Neuron (in vitro differentiated cells): ENCODE results near the gene ECPAS.
"Not testable (repeated sequence)": the region's sequence is repeated elsewhere in the genome, so short reads cannot be mapped to it uniquely, and the experiment has no call there.

Experiments
- H2AFZ ChIP-seq: one replicate; pipeline ENCODE4 v1.6.1; 2013; ENCODE audit warnings: low read depth, mild to moderate bottlenecking, inconsistent platforms, low read length, moderate library complexity
- H3K27me3 ChIP-seq: one replicate; pipeline ENCODE4 v1.6.1; 2013; ENCODE audit warnings: low read length; ENCODE audit not compliant: insufficient read depth
- H3K36me3 ChIP-seq: one replicate; pipeline ENCODE4 v1.6.1; 2013; ENCODE audit warnings: low read length; ENCODE audit not compliant: insufficient read depth
- H3K4me1 ChIP-seq: one replicate; pipeline ENCODE4 v1.6.1; 2013; ENCODE audit warnings: low read length; ENCODE audit not compliant: insufficient read depth
- H3K4me3 ChIP-seq: 2 replicates; pipeline ENCODE4 v1.5.1; 2013; ENCODE audit warnings: mild to moderate bottlenecking, low read length, moderate library complexity
- H3K9me3 ChIP-seq: one replicate; pipeline ENCODE4 v1.6.1; 2013; ENCODE audit warnings: low read length

ECPAS gene

DNA sequence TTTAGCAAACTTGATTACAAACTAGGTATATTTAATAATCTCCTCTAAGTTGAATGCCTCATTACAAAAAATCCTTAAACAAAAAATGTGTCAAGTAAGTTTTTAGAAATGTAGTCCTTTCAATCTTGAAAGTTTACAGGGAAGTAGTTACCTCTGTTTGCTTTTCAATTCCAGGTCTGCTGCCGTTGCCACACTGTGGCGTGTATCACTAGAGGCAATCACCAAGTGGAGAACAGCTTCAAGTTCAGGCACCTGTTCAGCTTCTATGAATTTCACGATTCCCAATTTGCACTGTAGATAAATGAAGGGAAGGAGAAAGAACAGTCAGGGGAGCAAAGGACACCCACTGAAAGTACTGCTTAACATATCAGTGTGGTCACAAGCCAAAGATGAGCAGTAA lies 51.1 kb downstream of the ECPAS start:
- no peaks in the 10 kb centered on the region for H3K27me3 ChIP-seq

DNA sequence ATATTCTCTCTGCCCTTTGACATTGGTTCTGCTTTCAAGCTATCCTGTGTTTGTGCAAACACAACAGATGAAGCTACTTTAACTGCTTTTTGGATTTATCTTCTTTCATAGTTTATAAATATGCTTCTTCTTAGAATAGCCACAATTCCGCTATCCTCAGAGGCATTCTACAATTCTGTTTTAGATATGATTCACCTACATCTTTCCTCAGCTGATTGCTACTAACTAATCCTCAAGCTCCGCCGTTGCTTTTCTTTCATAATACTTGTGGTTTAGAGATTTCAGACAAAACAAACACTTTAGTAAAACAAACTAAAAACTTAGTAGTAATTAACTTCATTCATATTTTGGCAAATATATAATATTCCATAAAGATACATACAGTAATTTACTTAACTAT lies 52.5 kb downstream of the ECPAS start:
- Histone ChIP-seq H3K4me3 (no peak overlapping the region), H3K9me3 (no peaks in the 10 kb centered on the region), H3K36me3 (peaks cover 48% of the 10 kb centered on the region), H2AFZ (no peak overlapping the region), H3K27me3 (no peaks in the 10 kb centered on the region), H3K4me1 (no peaks in the 10 kb centered on the region)

More for the DNA sequence above, 51.1 kb downstream of the ECPAS start:
- Histone ChIP-seq H3K36me3 (peaks cover 48% of the 10 kb centered on the region), H3K4me1 (no peaks in the 10 kb centered on the region), H3K9me3 (no peaks in the 10 kb centered on the region), H3K4me3 (no peak overlapping the region), H2AFZ (no peak overlapping the region)

DNA sequence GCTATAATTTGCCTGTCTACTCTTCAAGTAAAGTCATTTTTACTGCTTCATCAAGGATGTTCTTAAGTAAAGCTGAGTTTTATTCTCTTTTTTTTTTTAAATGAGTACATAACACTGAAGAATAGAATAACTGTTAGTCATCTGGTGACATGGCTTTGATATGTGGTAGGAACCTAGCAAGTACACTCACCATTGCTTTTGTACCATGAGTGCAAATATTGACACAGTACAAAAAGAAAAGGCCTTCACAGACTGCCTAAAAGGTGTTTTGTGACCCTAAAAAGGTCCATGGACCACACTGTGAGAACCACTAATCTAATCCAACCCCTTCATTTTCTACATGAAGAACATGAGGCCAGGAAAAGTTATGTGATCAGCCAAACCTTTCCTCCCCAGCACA lies 55.0 kb downstream of the ECPAS start:
- Histone ChIP-seq H3K27me3 (no peaks in the 10 kb centered on the region), H2AFZ (no peak overlapping the region), H3K36me3 (peaks cover 44% of the 10 kb centered on the region), H3K9me3 (no peaks in the 10 kb centered on the region), H3K4me3 (no peak overlapping the region), H3K4me1 (no peaks in the 10 kb centered on the region)

DNA sequence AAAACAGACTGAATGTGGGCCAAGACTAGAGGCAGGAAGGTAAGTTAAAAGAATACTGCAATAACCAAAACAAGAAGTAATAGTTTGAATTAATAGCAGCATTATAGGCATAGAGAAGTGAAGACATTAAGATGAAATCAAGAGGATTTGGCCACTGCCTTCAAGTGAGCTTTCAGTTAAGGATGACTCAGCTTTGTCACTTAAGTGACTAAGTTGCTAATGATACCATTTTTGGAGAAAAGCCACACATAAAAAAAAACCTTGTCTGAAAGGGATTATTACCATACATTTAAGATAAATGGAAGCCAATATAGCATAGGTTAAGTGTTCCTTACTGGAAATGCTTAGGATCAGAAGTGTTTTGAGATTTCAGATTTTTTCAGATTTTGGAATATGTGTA lies 57.0 kb downstream of the ECPAS start:
- H2AFZ ChIP-seq = no peak overlapping the region
- no peaks in the 10 kb centered on the region for H3K9me3 ChIP-seq
- H3K4me3 ChIP-seq = no peak overlapping the region
- peaks cover 42% of the 10 kb centered on the region for H3K36me3 ChIP-seq
- no peaks in the 10 kb centered on the region for H3K27me3 ChIP-seq
- no peaks in the 10 kb centered on the region for H3K4me1 ChIP-seq

DNA sequence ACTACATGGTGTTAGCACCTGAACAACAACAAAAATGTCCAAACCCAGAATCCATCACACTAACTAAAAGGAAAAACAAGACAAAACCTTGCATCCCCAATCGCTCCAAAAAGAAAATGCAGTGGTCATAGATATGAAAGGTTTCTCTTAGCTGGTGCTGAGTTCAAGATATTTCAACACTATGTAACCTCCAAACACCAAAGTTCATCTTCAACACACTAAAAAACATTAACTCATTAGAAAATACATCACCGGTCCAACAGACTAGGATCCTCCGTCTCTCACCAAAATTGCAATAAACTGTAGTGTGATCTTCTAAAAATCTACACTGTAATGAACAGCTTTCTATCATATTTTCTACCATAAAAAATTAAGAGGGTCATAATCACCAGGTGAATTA lies 60.8 kb downstream of the ECPAS start:
- peaks cover 34% of the 10 kb centered on the region for H3K36me3 ChIP-seq
- no peaks in the 10 kb centered on the region for H3K9me3 ChIP-seq
- no peaks in the 10 kb centered on the region for H3K27me3 ChIP-seq
- no peaks in the 10 kb centered on the region for H3K4me1 ChIP-seq
- no peak overlapping the region for H2AFZ ChIP-seq
- H3K4me3 ChIP-seq = no peak overlapping the region

DNA sequence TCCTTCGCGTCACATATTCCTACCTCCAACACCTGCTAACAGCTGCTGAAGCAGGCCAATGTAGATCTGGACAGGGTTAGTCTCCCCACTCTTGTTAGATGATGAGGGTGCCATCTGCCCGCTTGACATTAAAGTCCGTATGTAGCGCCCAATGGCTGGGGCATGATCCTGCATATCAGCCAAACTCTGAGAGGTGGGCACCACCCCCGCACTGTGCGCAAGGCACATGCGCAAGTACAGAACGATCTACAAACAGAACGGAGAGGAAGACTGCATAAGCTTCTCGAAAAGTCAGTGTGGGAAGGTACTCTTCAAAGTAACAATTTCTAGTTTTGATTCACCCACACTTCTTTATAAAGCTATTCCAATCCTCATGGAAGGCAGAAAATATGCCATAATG lies 69.8 kb downstream of the ECPAS start:
- Histone ChIP-seq H3K4me1 (no peaks in the 10 kb centered on the region), H3K36me3 (peaks cover 74% of the 10 kb centered on the region), H3K9me3 (no peaks in the 10 kb centered on the region), H2AFZ (no peak overlapping the region), H3K4me3 (no peak overlapping the region), H3K27me3 (no peaks in the 10 kb centered on the region)

DNA sequence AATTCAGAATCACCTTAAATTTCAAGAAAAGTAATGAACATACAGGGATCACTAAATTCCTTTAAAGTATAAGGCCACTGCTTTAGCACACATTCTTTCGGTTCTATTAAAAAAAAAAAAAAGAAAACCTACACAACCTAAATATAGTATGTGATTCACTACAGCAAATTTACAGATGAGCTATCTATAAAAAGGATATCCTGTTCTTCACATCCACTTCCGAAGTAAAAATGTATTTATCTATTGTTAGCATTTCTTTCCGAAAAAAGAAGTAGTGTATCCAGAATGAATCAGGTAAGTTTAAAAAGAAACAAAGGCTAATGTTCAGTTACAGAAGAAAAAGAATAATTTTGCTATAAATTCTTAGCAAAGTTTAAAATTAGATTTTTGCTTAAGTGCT lies 70.2 kb downstream of the ECPAS start:
- Histone ChIP-seq H3K9me3 (no peaks in the 10 kb centered on the region), H3K4me3 (no peak overlapping the region), H2AFZ (no peak overlapping the region), H3K27me3 (no peaks in the 10 kb centered on the region), H3K4me1 (no peaks in the 10 kb centered on the region), H3K36me3 (peaks cover 77% of the 10 kb centered on the region)

DNA sequence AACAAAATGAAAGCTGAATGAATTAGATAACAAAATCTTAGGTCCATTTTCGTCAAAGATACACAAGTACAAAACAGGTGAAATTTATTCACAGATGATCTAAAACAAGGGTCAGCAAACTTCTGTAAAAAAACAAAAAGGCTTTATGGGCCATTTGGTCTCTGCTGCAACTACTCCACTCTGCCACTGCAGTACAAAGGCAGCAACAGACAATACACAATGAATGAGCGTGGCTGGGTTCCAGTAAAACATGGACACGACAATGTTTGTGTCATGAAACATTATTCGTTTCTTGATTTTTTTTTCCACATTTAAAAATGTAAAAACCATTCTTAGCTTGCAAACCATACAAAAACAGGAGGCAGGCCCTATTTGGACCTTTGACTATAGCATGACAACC lies 71.9 kb downstream of the ECPAS start:
- no peak overlapping the region for H3K4me3 ChIP-seq
- H3K27me3 ChIP-seq = no peaks in the 10 kb centered on the region
- peaks cover 86% of the 10 kb centered on the region for H3K36me3 ChIP-seq
- no peak overlapping the region for H2AFZ ChIP-seq
- H3K9me3 ChIP-seq = peaks cover 7% of the 10 kb centered on the region
- no peaks in the 10 kb centered on the region for H3K4me1 ChIP-seq

DNA sequence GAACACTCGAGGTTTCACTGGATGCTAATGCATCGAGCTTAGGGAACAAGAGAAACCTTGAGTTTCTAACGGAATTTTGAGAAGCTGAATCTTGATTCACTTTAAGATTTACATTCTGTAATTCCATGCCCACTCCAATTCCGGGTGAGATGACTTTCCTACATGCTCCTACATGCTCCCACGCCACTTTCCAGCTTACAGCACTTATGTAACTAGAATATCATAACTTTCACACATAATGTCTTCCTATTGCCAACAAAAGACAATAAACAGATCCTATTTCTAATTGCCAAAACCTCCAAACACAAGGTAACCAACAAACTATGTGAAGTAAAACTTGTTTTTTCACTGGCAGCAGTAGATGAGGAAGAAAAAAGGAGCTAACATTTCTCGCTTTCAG lies 72.9 kb downstream of the ECPAS start:
- Histone ChIP-seq H3K9me3 (peaks cover 7% of the 10 kb centered on the region), H3K4me3 (no peak overlapping the region), H2AFZ (no peak overlapping the region), H3K36me3 (peaks cover 79% of the 10 kb centered on the region), H3K27me3 (no peaks in the 10 kb centered on the region), H3K4me1 (no peaks in the 10 kb centered on the region)

DNA sequence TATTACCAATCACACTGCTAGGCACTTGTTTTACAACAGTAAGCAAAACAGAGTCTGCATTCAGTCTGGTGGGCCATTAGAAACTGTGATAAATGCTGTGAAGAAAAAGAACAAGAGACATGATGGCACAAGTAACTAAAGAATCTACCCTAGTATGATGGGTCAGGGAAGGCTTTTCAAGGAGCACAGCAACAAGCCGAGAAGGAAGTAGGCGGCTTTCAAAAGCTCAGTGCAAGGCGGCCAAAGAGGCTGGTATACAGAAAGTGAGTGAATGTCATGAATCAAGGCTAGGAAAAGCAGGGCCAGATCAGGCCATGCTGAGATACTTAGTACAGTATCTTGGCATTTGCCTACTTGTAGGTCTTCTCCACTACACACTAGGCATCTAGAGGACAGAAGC lies 76.4 kb downstream of the ECPAS start:
- H3K36me3 ChIP-seq = peaks cover 53% of the 10 kb centered on the region

DNA sequence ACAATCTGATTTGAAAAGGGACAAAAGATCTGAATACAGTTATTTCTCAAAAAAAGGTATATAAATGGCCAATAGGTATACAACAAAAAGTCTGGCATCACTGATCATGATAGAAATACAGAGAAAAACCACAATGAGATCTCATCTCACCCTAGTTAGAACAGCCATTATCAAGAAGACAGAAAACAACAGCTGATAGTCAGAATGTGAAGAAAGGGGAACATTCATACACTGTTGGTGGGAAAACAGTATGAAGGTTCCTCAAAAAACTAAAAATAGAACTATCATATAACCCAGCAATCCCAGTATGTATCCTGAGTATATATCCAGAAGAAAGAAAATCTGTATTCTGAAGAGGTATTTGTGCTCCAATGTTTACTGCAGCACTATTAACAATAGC lies 78.5 kb downstream of the ECPAS start:
- Histone ChIP-seq H3K4me3 (no peak overlapping the region), H3K27me3 (no peaks in the 10 kb centered on the region), H2AFZ (no peak overlapping the region), H3K36me3 (peaks cover 52% of the 10 kb centered on the region), H3K9me3 (peaks cover 14% of the 10 kb centered on the region), H3K4me1 (no peaks in the 10 kb centered on the region)

More for the DNA sequence above, 76.4 kb downstream of the ECPAS start:
- Histone ChIP-seq H3K9me3 (peaks cover 7% of the 10 kb centered on the region), H2AFZ (no peak overlapping the region), H3K27me3 (no peaks in the 10 kb centered on the region), H3K4me3 (no peak overlapping the region), H3K4me1 (no peaks in the 10 kb centered on the region)

DNA sequence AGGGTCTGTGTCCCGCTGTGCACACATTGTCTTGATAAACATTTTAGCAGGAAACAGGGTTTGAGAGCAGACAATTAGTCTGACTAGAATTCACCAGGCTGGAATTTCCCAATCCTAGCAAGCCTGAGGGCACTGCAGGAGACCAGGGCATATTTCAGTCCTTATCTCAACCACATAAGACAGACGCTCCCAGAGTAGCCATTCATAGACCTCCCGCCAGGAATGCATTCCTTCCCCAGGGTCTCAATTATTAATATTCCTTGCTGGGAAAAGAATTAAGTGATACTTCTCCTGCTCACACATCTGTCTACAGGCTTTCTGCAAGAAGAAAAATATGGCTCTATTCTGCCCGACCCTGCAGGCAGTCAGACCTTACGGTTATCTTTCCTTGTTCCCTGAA lies 82.7 kb downstream of the ECPAS start:
- peaks cover 34% of the 10 kb centered on the region for H3K36me3 ChIP-seq

DNA sequence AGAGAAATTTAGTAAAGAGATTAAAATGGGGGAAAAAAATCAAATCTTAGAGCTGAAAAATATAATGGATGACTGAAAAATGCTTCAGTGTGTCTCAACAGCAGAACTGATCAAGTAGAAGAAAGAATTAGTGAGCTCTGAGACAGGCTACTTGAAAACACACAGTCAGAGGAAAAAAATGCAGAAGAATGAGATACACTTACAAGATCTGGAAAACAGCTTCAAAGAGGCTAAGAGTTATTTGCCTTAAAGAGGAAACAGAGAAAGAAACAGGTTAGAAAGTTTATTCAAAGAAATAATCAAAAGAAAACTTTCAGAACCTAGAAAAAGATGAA lies 83.7 kb downstream of the ECPAS start:
- no peak overlapping the region for H3K4me3 ChIP-seq
- H2AFZ ChIP-seq = no peak overlapping the region
- H3K27me3 ChIP-seq = no peaks in the 10 kb centered on the region
- H3K9me3 ChIP-seq = peaks cover 11% of the 10 kb centered on the region
- no peaks in the 10 kb centered on the region for H3K4me1 ChIP-seq
- H3K36me3 ChIP-seq = peaks cover 44% of the 10 kb centered on the region

More for the DNA sequence above, 82.7 kb downstream of the ECPAS start:
- H3K4me3 ChIP-seq, H2AFZ ChIP-seq, H3K27me3 ChIP-seq, H3K4me1 ChIP-seq: not testable (repeated sequence)
- peaks cover 11% of the 10 kb centered on the region for H3K9me3 ChIP-seq

DNA sequence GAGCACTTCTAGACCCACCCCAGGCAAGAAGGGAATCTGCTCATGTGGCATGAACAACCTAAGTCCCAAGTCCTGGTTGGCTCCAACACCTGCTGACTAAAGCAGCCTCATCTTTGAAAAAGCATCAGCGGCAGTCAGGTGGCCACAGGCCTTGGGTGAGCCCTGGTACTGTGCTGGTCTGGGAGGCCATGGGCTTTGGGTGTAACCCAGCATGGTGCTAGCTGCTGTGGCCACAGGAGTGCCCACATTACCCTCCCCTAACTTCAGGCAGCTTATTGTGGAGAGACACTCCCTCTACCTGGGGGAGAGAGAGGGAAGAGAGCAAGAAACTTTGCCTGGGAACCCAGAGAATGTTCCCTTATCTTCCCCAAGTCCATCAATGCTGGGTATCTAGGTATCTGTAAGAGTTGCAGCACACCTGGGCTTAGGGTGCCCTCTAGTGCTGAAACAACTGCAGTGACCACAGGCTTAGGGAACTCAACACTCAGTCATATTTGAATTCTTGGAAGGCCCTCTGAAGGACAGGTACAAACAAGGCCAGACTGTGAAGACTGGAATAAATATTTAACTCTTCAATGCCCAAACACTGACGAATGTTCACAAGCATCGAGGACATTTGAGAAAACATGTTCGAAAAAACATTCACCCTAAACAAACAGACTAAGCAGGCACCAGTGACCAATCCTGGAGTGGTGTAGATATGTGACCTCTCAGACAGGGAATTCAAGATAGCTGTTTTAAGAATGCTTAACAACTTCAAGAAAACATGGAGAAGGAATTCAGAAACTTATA lies 84.2 kb downstream of the ECPAS start:
- H2AFZ ChIP-seq = no peak overlapping the region
- no peaks in the 10 kb centered on the region for H3K27me3 ChIP-seq
- peaks cover 50% of the 10 kb centered on the region for H3K36me3 ChIP-seq
- no peaks in the 10 kb centered on the region for H3K4me1 ChIP-seq
- H3K4me3 ChIP-seq = no peak overlapping the region
- H3K9me3 ChIP-seq = peaks cover 11% of the 10 kb centered on the region
